ENCODE results near the gene RAB28.

- TF ChIP-seq TAF1 (IDR thresholded peaks at IDR 0.05; ENCODE audit: borderline replicate concordance, insufficient read depth, low read length) (no peak), POLR2AphosphoS5 (IDR thresholded peaks at IDR 0.05; ENCODE audit: low read depth, low read length) (no peak), SIN3A (IDR thresholded peaks at IDR 0.05; ENCODE audit: borderline replicate concordance, insufficient read depth, low read length) (no peak), REST (IDR thresholded peaks at IDR 0.05; ENCODE audit: insufficient read depth in 1 of 2, low read depth in 2 of 2, low read length in 2 of 2) (no peak), FOXP2 (optimal IDR thresholded peaks at IDR 0.05; ENCODE audit: borderline replicate concordance, extremely low read depth, extremely low read length, insufficient read depth) (no peak)
Observed at GRCh38 chr4:13471400-13471799, 12.7 kb downstream of the RAB28 start.
